GM19351 (cell line): ENCODE results near the gene ROR1.

Source experiments
- ATAC-seq: cut with Tn5 transposase; IDR thresholded peaks from one replicate; pipeline ENCODE4 v1.9.1; 2021; ENCODE audit warnings: mild to moderate bottlenecking, moderate library complexity; ENCODE audit not compliant: unreplicated experiment

ROR1 gene

DNA sequence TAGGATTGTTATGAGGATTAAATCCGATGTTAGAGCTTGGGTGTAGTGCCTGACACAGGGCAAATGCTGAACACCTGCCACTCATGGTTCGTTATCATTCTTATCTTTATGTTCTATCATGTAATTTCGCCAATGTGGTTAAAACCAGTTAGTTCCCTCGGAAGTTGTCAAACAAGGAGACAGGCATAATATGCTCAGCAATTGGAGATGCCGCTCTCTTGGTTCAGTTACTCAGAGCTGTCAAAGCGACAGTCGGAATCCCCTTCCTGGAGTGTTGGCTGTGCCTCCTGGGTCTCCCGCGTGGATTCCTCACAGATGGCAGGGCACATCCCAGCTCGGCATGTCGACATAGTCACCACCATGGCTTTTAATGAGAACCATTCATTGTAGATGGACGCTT, 192.2 kb downstream of the ROR1 start:
- no peak for ATAC-seq

DNA sequence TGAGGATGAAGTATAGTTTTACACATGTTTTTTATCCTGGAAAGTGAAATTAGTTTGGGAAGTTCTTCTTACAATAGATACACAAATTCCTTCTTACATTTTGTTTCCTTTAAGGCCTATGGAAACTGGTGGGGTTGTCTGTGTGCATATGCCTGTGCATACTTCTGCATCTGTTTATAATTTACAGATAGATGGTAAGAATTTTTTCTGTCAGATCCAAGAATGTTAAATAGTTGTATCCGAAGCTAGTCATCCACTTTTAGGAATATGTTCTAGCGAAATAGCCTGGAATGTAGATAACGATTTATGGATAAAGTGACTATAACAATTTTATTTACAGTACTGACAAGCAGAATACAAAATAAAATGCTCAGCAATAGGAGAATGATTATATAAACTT, 194.1 kb downstream of the ROR1 start:
- ATAC-seq, result no peak

- no peak for ATAC-seq
These were observed 195.0 kb downstream of the ROR1 start for GRCh38 chr1:63968663-63969440.

- ATAC-seq, result no peak
These were observed 195.7 kb downstream of the ROR1 start for GRCh38 chr1:63969441-63969901.

DNA sequence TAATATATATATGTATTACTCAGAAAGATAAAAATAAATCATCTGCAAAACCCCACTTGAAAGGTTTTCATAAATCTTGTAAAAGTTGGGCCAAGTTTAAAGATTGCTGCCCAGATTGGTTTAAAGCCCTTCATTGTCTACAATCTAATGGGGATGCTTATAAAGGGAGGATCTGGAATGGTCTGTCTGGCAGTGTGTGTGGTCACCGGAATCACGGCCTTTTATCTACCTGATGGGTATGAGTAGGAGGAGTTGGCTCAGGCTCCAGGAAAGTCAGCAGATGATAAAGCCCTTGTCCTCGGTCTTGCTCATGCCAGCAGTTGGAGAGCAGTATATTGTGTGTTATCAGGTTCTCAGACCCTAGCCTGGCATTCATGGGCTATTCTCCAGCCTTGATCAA, 197.7 kb downstream of the ROR1 start:
- no peak for ATAC-seq

- no peak for ATAC-seq
These were observed 199.2 kb downstream of the ROR1 start for GRCh38 chr1:63973005-63973419.

- ATAC-seq, result no peak
These were observed 201.1 kb downstream of the ROR1 start for GRCh38 chr1:63974966-63975365.

DNA sequence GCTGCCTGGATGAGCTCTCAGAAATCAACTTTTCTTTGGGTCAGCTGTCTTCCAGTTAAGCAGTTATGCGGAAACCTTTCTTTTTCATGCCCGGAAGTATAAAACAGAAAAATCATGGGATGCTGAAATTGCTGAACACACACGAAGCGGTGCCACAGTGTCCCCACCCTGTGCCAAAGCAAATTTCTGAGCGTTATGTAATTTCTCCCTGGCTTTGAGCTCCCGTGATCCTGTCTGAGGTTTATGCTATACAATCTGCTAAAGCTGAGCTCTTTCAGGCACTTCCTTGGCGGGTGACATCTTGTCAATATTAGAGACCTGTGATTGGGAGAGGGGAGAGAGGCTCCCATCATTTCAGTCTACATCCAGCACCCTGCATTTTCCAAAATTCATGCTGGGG, 201.7 kb downstream of the ROR1 start:
- ATAC-seq, result no peak

- ATAC-seq, result no peak
These were observed 202.2 kb downstream of the ROR1 start for GRCh38 chr1:63976006-63976405.

DNA sequence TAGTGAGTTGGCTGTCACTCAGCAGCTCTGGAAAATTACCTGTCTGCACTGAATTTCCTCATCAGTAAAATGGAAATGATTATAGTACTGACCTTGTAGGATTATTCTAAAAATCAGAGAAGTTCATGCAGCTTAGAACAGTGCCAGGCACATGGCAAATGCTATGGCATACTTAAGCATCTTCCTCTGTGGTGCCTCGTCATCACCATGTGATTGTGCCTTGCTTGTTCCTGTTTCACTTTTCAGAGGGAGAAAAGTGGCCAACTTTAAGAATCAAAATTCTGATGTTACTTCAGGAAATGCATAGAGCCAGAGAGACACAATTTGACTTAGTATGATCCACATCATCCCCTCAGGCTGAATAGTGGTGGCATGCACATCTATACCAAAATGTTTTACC, 203.6 kb downstream of the ROR1 start:
- ATAC-seq, result no peak

GRCh38 chr1:63980740-63981407, 207.1 kb downstream of the ROR1 start:
- ATAC-seq, result no peak

GRCh38 chr1:63981408-63981773, 207.6 kb downstream of the ROR1 start:
- no peak for ATAC-seq

DNA sequence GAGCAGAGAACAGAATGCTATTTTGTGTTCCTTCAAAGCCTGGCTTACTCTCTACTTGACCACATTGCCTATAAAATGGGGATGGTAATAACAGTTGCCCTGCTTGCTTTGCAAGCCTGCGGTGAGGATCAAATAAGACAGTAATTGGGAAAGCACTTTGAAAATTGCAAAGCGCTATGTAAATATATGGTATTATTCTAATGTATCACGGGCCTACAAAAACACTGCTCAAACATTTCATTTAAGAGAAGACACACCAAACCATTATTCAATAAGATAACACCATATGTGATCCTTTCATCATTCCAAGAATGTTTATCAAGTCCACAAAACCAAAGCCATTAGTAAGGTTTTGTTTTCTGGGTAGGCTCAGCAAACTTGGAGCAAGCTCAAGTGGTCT, 208.4 kb downstream of the ROR1 start:
- ATAC-seq, result no peak

- ATAC-seq, result no peak
These were observed 209.8 kb downstream of the ROR1 start for GRCh38 chr1:63983391-63984256.

GRCh38 chr1:63984257-63984929, 210.6 kb downstream of the ROR1 start:
- no peak for ATAC-seq

DNA sequence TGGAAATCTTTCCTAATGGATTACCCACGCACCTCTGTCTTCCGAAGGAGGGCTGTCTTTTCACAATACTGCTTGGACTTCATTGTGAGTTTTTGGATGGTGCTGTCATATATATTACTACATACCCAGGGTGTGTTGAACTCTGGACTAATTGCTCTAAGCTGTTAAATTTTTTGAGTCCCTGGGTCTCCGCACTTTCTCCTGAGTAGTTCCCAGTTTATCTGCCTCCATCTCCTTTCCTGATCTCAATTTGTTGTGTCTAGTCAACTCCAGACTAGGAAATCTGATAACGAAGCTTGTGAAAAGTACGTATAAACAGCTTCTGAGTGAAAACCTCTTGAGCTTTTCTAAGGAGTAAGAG, 211.1 kb downstream of the ROR1 start:
- no peak for ATAC-seq

- no peak for ATAC-seq
These were observed 213.3 kb downstream of the ROR1 start for GRCh38 chr1:63987014-63987627.

DNA sequence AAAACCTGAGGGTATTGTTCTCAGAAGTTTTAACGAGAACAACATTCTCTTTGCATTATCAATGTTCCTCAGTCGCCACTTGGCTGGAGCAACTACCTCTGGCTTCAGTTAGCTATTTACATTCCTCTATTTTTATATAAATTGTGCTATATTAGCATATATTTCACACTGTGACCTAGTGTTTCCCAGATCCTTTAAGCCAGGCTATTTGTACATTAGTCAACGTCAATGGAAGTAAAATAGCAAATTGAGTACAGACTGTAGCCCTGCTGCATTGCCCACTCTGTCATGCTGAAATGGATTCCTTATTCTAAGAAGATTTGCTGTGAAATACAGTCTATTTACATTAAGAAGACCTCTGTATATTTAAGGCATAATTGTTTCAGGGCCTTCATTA, 213.8 kb downstream of the ROR1 start:
- no peak for ATAC-seq

DNA sequence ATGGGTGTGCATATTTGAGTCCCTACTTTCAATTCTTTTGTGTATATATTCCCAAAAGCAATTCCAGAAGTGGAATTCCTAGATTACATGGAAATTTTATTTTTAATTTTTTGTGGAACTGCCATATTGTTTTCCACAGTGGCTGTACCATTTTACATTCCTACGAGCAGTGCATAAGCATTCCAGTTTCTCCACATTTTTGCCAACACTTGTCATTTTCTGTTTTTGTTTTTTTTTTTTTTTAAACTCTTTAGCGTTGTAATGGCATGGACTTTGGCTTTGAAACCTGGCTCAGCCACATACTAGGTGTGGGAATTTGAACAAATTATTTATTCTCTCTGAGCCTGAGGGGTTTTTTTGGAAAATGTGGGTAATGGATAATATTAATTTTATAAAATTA, 215.1 kb downstream of the ROR1 start:
- no peak for ATAC-seq

DNA sequence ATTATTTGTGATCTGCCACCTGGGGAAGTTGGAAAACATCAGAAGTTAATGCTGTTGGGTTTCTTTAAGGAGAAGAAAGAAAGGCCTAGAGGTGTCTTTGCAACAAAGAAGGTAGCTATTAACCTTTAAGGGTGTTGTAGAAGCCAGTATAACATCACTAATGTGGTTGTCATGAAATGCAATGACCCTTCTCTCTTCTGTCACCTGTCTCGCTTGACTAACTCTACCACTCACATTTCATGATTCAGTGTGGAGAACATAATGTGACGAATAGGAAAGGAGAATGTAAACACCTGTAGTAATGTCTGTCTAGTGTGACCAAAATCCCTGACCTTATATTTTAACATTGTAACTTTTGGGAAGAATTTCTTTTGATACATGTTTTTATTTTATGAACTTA, 217.9 kb downstream of the ROR1 start:
- ATAC-seq, result no peak

DNA sequence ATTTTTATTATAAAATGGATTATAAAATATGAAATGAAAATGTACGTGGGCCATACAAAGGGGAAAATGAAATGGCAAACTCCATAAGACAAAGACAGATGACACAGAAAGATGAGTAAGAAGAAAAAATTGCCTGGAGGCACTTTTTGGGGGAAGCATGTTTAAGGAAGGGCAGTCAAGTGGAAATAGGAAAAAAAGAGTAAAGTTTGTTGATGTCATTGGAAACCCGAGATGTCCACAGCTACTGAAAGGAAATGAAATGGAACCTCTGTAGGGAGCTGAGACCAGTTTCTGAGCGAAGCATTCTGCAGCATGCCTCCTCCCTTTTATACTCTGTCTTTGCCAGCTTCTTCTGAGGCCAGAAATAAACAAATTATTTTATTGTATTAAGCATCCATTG, 226.2 kb downstream of the ROR1 start:
- ATAC-seq, result no peak
